ENCODE measurements around the gene KLF13. TPM values are rescaled to one million over a fixed set of nuclear protein-coding genes. Genes with fewer than 3 reads are reported as not detected.

Gene KLF13
- total RNA-seq, 6 experiments from 2014 or later: 22.5 to 29.1 (median 23.5) TPM

DNA sequence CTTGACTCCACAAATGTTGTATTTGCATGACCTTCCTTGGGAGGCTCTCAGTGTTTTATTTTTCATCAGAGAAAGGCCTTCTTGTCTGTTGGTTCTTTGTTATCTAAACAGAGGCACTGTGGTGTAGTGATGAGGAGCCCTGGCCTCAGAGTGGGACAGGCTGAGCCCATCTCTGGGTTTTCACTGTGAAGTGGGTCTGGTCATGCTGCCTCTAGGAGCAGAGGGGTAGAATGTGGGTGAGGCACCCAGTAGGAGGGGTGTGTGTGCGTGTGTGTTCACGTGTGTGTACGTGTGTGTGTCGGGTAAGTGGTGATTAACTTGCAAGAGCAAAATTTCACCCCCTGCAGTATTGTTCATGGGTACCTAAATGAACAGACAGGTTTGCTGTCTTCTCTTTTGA, 14.4 kb downstream of the KLF13 start:
- no peaks in the 10 kb centered on the region for H3K36me3 Mint-ChIP-seq (ENCODE audit: low read depth)
- H3K9me3 Mint-ChIP-seq: no peaks in the 10 kb centered on the region

DNA sequence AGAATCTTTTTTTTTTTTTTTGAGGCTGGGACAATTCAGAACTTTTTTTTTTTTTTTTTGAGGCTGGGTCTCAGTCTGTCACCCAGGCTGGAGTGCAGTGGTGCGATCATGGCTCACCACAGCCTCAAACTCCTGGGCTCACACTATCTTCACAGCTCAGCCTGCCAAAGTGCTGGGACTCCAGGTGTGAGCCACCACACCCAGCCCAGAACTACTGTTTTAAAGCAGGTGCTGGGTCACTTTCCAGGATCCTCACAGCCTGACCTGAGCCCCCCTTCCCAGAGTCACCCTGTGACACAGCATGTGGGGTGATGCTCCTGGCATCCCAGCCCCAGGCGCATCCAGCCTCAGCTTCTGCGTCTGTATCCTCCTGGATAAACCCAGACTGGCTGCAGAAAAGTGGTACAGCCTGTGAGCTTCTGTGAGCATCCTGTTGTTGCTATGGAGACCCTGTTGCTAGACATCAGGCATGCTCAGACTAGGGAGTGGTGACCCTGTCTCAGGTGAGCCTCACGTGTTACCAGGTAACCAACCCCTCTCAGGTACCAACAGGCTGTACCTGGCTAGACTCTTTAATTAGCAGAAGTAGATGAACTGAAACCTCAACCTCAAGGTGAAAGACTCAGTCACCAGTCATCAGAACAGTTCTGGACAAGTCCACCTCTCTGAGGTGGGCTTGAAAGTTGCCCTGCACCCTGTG, 15.0 kb downstream of the KLF13 start:
- no peaks in the 10 kb centered on the region for H3K9me3 Mint-ChIP-seq
- peaks cover 26% of the 10 kb centered on the region for H3K4me1 Mint-ChIP-seq (ENCODE audit: low read depth)
- H3K27ac Mint-ChIP-seq: no peak overlapping the region
- no peaks in the 10 kb centered on the region for H3K36me3 Mint-ChIP-seq (ENCODE audit: low read depth)
- no peak overlapping the region for H3K4me3 Mint-ChIP-seq
- no peak for DNase-seq
- TF ChIP-seq, protein P1, sequence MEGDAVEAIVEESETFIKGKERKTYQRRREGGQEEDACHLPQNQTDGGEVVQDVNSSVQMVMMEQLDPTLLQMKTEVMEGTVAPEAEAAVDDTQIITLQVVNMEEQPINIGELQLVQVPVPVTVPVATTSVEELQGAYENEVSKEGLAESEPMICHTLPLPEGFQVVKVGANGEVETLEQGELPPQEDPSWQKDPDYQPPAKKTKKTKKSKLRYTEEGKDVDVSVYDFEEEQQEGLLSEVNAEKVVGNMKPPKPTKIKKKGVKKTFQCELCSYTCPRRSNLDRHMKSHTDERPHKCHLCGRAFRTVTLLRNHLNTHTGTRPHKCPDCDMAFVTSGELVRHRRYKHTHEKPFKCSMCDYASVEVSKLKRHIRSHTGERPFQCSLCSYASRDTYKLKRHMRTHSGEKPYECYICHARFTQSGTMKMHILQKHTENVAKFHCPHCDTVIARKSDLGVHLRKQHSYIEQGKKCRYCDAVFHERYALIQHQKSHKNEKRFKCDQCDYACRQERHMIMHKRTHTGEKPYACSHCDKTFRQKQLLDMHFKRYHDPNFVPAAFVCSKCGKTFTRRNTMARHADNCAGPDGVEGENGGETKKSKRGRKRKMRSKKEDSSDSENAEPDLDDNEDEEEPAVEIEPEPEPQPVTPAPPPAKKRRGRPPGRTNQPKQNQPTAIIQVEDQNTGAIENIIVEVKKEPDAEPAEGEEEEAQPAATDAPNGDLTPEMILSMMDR (IDR thresholded peaks at IDR 0.05): no peak
- H3K27me3 Mint-ChIP-seq (ENCODE audit: insufficient read depth): no peaks in the 10 kb centered on the region

More for the DNA sequence above, 14.4 kb downstream of the KLF13 start:
- Mint-ChIP-seq H3K4me1 (ENCODE audit: low read depth) (peaks cover 31% of the 10 kb centered on the region), H3K4me3 (no peak overlapping the region), H3K27me3 (ENCODE audit: insufficient read depth) (no peaks in the 10 kb centered on the region), H3K27ac (no peak overlapping the region)
- no peak for DNase-seq
- TF ChIP-seq, protein P1 (IDR thresholded peaks at IDR 0.05): no peak

DNA sequence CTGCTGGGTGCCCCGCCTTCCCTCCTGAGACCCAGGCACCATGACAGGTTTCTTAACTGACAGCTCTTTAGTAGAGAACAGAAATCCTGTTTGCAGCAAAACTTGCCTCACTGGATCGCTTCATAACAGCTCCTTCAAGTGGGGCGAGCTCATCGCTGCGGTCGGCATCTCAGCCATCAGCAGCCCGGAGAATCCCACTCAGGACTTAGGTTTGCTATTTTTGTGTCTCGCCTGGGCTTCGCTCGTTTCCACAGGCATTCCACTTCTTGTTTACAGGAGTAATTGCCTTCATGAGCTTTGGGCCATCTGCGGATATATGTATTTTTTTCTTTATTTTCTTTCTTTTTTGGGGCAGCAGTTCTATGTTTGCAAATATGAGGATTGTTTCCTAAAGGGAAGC, 15.7 kb downstream of the KLF13 start:
- H3K4me3 Mint-ChIP-seq: no peak overlapping the region
- H3K36me3 Mint-ChIP-seq (ENCODE audit: low read depth): no peaks in the 10 kb centered on the region
- H3K27ac Mint-ChIP-seq: no peak overlapping the region
- DNase-seq: no peak
- H3K4me1 Mint-ChIP-seq (ENCODE audit: low read depth): peaks cover 25% of the 10 kb centered on the region
- no peaks in the 10 kb centered on the region for H3K9me3 Mint-ChIP-seq
- TF ChIP-seq, protein P1 (IDR thresholded peaks at IDR 0.05): no peak
- 0 out of 2 replicates have a peak, but pooled peaks cover 1% of the 10 kb centered on the region for H3K27me3 Mint-ChIP-seq (ENCODE audit: insufficient read depth)

GRCh38 chr15:31342781-31343626, 16.4 kb downstream of the KLF13 start:
- Mint-ChIP-seq H3K4me3 (no peak overlapping the region), H3K9me3 (no peaks in the 10 kb centered on the region), H3K27me3 (ENCODE audit: insufficient read depth) (peaks cover 1% of the 10 kb centered on the region; the same call in 1 of the 2 replicates), H3K27ac (no peak overlapping the region), H3K36me3 (ENCODE audit: low read depth) (no peaks in the 10 kb centered on the region), H3K4me1 (ENCODE audit: low read depth) (peaks cover 24% of the 10 kb centered on the region)
- TF ChIP-seq, protein P1 (IDR thresholded peaks at IDR 0.05): peak; percentile 23; the same call in 1 of the 2 replicates
- no peak for DNase-seq

GRCh38 chr15:31343831-31344230, 17.2 kb downstream of the KLF13 start:
- no peaks in the 10 kb centered on the region for H3K36me3 Mint-ChIP-seq (ENCODE audit: low read depth)
- no peak overlapping the region for H3K4me3 Mint-ChIP-seq
- H3K27ac Mint-ChIP-seq: no peak overlapping the region
- H3K27me3 Mint-ChIP-seq (ENCODE audit: insufficient read depth): peaks cover 1% of the 10 kb centered on the region; the same call in 1 of the 2 replicates
- no peaks in the 10 kb centered on the region for H3K9me3 Mint-ChIP-seq
- TF ChIP-seq, protein P1 (IDR thresholded peaks at IDR 0.05): no peak
- DNase-seq: no peak
- peaks cover 15% of the 10 kb centered on the region for H3K4me1 Mint-ChIP-seq (ENCODE audit: low read depth)
